MV-4-11 (cell line): ENCODE measurements around the gene MGAT5.

Experiments
- DNase-seq: peaks from one replicate; lab custom pipeline; 2025; lab: John Stamatoyannopoulos, UW

Gene MGAT5

GRCh38 chr2:134253117-134253704, 661 bp upstream of the MGAT5 start:
- no peak for DNase-seq

GRCh38 chr2:134254824-134255223, 952 bp downstream of the MGAT5 start:
- no peak for DNase-seq

DNA sequence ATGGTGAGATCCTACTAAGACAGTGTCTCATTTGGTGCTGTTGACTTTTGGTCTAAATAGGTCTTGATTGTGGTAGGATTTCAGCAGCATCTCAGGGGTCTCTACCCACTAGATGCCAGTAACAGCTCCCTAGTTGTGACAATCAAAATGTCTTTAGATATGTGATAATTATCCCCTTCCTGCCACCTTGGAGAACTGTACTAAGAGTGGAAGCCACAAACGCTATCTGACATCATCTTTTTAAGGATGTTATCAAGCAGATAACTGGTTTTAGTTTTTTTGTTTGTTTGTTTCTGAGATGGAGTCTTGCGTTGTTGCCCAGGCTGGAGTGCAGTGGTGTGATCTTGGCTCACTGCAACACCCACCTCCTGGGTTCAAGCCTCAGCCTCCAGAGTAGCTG, 3.1 kb downstream of the MGAT5 start:
- no peak for DNase-seq

DNA sequence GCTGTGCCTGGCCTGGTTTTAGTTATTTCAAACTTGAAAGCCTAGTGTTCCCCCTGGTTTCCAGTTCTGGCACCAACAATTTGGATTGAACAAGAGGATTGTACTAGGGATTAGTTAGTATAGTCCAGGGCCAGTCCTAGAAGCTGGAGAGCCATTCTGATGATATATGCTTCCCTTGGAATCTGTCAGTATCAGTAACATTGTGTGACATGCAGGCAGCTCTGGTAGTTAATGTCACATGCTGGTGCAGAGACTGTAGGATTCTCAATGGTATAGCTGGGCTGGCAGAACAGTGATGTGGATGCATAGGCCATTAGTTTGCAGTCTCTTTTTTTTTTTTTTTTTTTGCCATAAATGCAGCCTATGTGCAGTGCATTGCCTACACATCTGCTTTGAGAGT, 3.6 kb downstream of the MGAT5 start:
- DNase-seq = no peak

DNA sequence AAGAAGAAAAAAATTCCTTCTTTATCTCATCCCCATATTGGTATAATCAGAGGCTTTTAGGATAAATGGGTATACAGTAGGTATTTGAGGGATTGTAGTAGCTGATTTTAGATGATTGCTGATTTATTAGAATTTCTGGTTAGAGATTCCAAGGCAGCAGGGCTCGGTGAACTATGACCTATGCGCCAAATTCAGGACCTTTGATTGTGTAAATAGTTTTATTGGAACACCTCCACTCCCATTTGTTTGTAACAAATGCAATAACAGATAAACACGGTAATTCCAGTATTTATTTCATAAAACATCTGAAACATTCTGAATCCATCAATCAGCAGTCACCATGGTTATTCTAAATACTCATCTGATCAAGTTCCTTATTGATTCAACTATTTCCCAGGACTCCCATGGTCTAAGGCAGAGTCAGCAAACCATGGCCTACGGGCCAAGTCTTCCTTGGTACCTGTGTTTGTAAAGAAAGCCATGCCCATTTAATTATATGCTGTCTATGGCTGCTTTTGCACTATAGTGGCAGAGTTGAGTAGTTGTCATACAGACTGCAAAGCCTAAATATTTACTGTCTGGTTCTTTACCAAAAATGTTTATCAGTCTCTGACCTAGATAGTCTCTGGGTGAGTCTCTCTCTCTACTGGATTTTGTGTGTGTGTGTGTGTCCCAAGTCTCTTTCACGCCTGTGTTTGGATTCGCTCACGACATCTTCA, 4.3 kb downstream of the MGAT5 start:
- DNase-seq = no peak

DNA sequence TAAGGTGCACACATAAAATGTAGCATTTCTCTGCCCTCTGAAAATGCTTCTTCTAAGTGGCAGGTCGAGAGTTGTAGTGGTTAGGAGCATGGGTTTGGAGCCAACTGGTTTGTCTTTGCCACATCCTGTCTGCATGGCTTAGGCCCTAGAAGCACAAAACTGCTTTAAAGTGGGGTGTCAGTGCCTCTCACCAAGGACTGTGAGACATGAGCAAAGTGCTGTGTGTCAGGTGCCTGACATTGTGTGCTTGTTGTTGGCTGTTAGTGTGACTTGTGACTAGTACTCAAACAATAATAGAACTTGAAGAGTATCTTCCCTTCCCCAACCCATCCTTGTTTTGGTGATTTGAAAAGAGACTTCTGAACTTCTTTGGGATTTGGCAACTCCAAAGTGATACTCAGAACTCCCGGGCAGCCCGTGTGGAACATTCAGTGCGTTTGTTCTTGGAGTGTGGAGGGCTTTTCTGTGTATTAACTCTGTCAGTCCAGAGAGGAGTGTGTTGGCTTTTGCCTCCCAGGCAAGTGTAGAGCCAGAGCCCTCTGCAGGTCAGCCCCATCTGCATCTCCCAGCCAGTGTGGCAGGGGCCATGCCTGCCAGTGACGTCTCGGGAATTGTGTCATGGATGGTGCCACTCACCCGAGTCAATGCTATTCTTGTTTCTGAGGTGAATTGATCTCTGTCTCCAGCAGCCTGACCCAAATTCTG, 5.0 kb downstream of the MGAT5 start:
- peak; percentile 27 for DNase-seq

- no peak for DNase-seq
These were observed 5.7 kb downstream of the MGAT5 start for GRCh38 chr2:134259571-134259970.

DNA sequence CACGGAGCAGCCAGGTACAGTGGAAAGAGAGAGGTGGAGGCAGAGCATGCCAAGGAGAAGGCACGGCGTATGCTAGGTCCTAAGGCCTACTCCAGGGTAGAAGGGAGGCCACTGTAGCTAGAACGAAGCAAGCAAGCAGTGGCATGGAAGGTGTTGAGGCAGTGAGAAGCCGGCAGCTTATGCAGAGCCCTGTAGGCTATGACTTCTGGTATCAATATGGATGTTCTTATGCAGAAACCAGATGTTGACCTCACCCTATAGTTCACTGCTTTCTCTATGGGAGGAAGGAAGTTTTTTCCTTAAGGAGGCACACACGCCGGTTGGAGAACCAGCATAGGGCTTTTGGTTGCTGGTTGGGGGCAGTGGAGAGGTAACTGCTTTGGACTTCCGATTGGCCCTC, 6.1 kb downstream of the MGAT5 start:
- no peak for DNase-seq

GRCh38 chr2:134260713-134261112, 6.8 kb downstream of the MGAT5 start:
- DNase-seq = no peak

- DNase-seq = peak; percentile 32
These were observed 7.7 kb downstream of the MGAT5 start for GRCh38 chr2:134261398-134262131.

DNA sequence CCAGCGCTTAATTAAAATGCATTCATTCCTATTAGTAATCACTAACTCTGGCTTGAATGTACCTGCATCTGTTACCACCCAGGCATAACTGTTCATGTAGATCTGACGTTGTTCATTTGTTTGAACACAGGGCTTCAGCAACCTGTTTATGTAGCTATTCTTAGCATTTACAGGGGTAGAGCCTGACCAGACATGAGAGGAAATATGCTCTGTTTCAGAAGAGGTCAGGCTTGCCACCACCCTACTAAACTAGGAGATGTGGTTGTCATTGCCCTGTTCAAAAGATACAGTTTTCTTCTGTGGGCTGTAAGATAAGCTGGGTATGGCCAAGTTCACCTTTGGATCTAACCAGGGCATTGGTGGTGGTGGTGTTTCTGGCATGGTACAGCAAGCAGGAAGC, 8.8 kb downstream of the MGAT5 start:
- no peak for DNase-seq

DNA sequence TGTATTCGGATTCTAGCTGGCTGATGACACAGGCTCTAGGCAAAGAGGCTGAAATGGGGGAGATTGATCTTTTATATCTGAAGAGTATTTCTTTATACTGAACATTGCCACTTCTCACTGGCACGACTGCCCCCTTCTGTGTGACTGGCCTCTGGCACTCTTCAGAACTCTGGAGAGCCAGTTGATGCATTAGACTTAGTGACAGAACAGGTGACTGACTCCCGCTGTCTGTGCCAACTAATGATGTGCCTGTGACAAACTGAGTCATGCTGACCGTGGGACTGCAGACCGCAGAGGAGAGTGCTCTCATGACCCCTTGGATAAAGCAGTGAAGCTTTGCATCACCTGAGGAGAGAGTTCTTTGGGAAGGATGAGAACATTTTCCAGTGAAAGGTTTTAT, 14.4 kb downstream of the MGAT5 start:
- DNase-seq = no peak

- DNase-seq = no peak
These were observed 15.4 kb downstream of the MGAT5 start for GRCh38 chr2:134269230-134269629.

GRCh38 chr2:134269972-134270735, 16.3 kb downstream of the MGAT5 start:
- no peak for DNase-seq

DNA sequence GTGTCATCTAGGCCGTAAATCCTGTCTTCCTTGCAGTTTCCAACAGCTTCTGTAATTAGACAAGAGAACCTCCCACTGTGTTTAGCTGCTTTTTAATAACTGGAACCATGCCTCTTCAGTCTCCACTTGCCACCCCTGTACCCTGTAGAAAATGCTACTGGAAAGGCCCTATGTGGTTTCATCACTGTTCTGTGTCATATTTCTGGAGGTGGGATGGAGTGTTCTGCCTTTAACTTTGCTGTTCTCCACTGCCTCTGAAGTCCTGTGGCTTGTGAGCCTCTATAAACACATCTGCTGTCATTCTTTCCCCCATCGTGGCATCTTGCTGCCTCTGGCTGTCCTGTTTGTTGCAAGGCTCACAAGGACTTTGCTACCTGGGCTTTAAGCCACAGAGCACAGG, 17.9 kb downstream of the MGAT5 start:
- no peak for DNase-seq

- no peak for DNase-seq
These were observed 18.9 kb downstream of the MGAT5 start for GRCh38 chr2:134272806-134273205.

DNA sequence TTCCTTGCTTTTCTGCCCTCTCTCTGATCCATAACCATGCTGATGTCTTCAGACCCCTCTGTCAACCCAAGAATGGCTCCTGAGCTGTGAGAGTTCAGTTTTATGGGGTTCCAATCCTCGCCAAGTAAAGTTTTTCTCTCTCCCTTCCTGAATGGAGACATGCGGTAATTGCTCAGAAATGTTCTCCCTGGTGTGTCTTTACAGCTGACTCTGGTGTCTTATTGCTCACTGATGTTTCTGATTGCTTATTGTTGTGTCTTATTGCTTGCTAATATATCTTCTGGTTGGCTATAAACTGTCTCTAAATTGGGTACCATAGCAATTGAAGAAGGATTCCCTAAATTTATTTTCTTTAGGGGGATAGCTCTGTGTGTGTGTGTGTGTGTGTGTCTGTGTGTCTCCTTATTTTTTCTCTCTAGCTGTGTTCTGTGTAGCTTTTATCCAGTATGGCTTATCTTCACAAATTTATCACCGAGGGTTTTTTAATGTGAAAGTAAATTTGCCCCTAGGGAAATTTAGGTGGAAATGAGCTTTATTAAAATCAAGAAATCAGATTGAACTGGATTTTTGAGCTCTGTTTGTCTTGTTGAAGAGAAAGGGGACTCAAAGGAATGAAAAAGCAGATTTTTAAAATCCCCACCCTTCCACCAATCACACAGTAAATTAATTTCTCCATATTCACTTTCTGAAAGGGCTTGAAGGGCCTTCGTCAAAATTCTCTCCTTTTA, 19.5 kb downstream of the MGAT5 start:
- no peak for DNase-seq

- DNase-seq = no peak
These were observed 20.2 kb downstream of the MGAT5 start for GRCh38 chr2:134274121-134274520.

DNA sequence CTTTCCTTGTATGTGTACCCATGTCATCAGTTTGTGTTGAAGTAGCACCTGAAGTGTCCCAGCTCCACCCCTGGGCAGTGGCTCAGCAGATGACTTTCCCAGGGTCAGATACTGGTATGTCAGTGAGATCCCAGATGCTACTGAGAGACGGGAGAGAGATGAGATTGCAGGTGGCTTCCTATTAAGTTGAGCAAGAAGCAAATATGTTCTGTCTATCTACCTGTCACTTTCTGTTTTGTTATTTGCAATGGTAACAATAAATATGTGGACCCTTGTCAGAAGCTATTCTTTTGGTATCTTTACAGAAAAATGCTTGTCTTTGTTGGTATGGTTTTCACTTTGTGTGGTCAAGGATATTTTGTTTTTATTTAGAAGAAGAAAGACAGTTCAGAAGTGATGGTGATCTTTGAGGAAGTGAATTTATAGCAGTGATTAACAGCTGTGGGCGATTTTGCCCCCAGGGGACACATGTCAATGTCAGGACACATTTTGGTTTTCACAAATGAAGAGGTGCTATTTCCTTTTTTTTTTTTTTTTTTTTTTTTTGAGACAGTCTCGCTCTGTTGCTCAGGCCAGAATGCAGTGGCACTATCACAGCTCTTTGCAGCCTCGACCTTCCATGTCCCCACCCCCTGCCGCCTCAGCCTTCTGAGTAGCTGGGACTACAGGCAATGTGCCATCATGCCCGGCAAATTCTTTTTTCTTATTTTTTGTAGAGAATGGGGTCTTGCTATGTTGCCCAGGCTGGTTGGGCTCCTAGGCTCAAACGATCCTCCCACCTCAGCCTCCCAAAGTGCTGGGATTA, 21.4 kb downstream of the MGAT5 start:
- peak; percentile 81 for DNase-seq

GRCh38 chr2:134276381-134277172, 22.7 kb downstream of the MGAT5 start:
- peak; percentile 21 for DNase-seq
